Sigmoid colon (tissue), 4 donors: Measurements from ENCODE around the gene SSBP1.

ENCODE experiments used
- CTCF ChIP-seq, 4 experiments: fragments of 450-650 bp in 3 of 4; fragments of 200-600 bp in 1 of 4; IDR thresholded peaks; one replicate each; pipeline ENCODE4 v1.5.1; 2016 to 2019; ENCODE audit warnings: antibody characterized with exemption in 4 of 4, mild to moderate bottlenecking in 3 of 4, moderate library complexity in 2 of 4
- EP300 ChIP-seq, 4 donors: sonication (generic); formaldehyde crosslinking; IDR thresholded peaks; one replicate each; pipeline ENCODE4 v1.6.1; 2017; ENCODE audit warnings: antibody characterized with exemption in 4 of 4
- POLR2AphosphoS5 ChIP-seq, 4 donors: sonication (generic); formaldehyde crosslinking; IDR thresholded peaks; one replicate each; pipeline ENCODE4 v1.6.1; 2017; ENCODE audit warnings: antibody characterized with exemption in 4 of 4

- no peak for TF ChIP-seq CTCF (IDR thresholded peaks at IDR 0.05)
- no peak for TF ChIP-seq POLR2AphosphoS5 (IDR thresholded peaks at IDR 0.05)
- no peak for TF ChIP-seq EP300 (IDR thresholded peaks at IDR 0.05)
Observed at GRCh38 chr7:141742229-141742628, 4.1 kb downstream of the SSBP1 start.
